Prostate gland (tissue), 2 donors: Measurements from ENCODE around the gene CRMP1.

Experiments
- CTCF ChIP-seq, 4 experiments: fragments of 200-600 bp in 2 of 4; fragments of 450-650 bp in 2 of 4; sonication (generic) in 2 of 4; IDR thresholded peaks; 1 replicate in 3 of 4; 2 replicates in 1 of 4; pipeline ENCODE4 v1.5.1; 2016 to 2019; ENCODE audit warnings: antibody characterized with exemption in 4 of 4, mild to moderate bottlenecking in 2 of 4, moderate library complexity in 2 of 4
- POLR2AphosphoS5 ChIP-seq: sonication (generic); formaldehyde crosslinking; IDR thresholded peaks from one replicate; pipeline ENCODE4 v1.6.1; 2017; ENCODE audit warnings: antibody characterized with exemption

GRCh38 chr4:5824635-5825034 lies 68.3 kb downstream of the CRMP1 start:
- TF ChIP-seq CTCF (IDR thresholded peaks at IDR 0.05) (peak in 1 of 4 experiments; percentile 27), POLR2AphosphoS5 (no peak)
